Skin of body (tissue), 2 donors: ENCODE data around the gene CCP110. TPM values are rescaled to one million over a fixed set of nuclear protein-coding genes. Genes with fewer than 3 reads are reported as not detected.

Source experiments
- DNase-seq: peaks from one replicate; lab custom pipeline; 2025; lab: John Stamatoyannopoulos, UW
- total RNA-seq: library from RNA; depleted of rRNA; stranded (reverse); fragments of >200 nt; gene quantifications from one replicate; pipeline ENCODE4 v1.2.3, GENCODE V29; 2014

CCP110 gene
- total RNA-seq, 1 donor from 2014 or later = 31.8 TPM

- no peak for DNase-seq
These were observed 16.8 kb upstream of the CCP110 start for GRCh38 chr16:19506965-19507364.

GRCh38 chr16:19507867-19508266, 15.9 kb upstream of the CCP110 start:
- no peak for DNase-seq

- DNase-seq = no peak
These were observed 11.4 kb upstream of the CCP110 start for GRCh38 chr16:19512297-19512696.

- DNase-seq = no peak
These were observed 10.2 kb upstream of the CCP110 start for GRCh38 chr16:19513377-19514053.

- DNase-seq = no peak
These were observed 8.0 kb upstream of the CCP110 start for GRCh38 chr16:19515757-19516156.

GRCh38 chr16:19517424-19518089, 6.2 kb upstream of the CCP110 start:
- DNase-seq = no peak

GRCh38 chr16:19518388-19518787, 5.4 kb upstream of the CCP110 start:
- no peak for DNase-seq

- no peak for DNase-seq
These were observed 2.8 kb upstream of the CCP110 start for GRCh38 chr16:19520861-19521331.

- DNase-seq = peak; percentile 86
These were observed 2.0 kb upstream of the CCP110 start, which contains the start of gene GDE1 for GRCh38 chr16:19521471-19522396. TSS of gene GDE1 (minus strand) at chr16:19522098. CDS start at chr16:19521964, 134 bp downstream.

- DNase-seq = no peak
These were observed 1.4 kb upstream of the CCP110 start for GRCh38 chr16:19522397-19522732.

GRCh38 chr16:19522760-19523159, 982 bp upstream of the CCP110 start:
- DNase-seq = no peak

GRCh38 chr16:19523184-19523558, 571 bp upstream of the CCP110 start:
- no peak for DNase-seq

GRCh38 chr16:19524356-19524615, 544 bp downstream of the CCP110 start:
- no peak for DNase-seq

GRCh38 chr16:19524616-19525384, 1.1 kb downstream of the CCP110 start:
- no peak for DNase-seq

- DNase-seq = no peak
These were observed 1.6 kb downstream of the CCP110 start for GRCh38 chr16:19525385-19525723.

- DNase-seq = no peak
These were observed 3.4 kb downstream of the CCP110 start for GRCh38 chr16:19527161-19527560.

GRCh38 chr16:19528666-19529065, 4.9 kb downstream of the CCP110 start:
- no peak for DNase-seq

- DNase-seq = no peak
These were observed 8.9 kb downstream of the CCP110 start for GRCh38 chr16:19532601-19533000.

GRCh38 chr16:19540241-19540970, 16.7 kb downstream of the CCP110 start:
- no peak for DNase-seq

- DNase-seq = no peak
These were observed 18.5 kb downstream of the CCP110 start for GRCh38 chr16:19542138-19542821.
